Measurements from ENCODE around the gene GSTM3.
"Not testable (repeated sequence)": the region's sequence is repeated elsewhere in the genome, so short reads cannot be mapped to it uniquely, and the experiment has no call there.

Gene GSTM3

GRCh38 chr1:109768820-109769219, 28.0 kb upstream of the GSTM3 start:
- FAIRE-seq: no peak
- TF ChIP-seq CTCF (IDR thresholded peaks at IDR 0.05; ENCODE audit: insufficient read depth, missing control alignments): no peak
- DNase-seq (ENCODE audit: insufficient read length, low spot score): no peak

GRCh38 chr1:109768335-109768650, 27.5 kb upstream of the GSTM3 start:
- no peak for DNase-seq (ENCODE audit: insufficient read length, low spot score)
- FAIRE-seq: no peak
- no peak for TF ChIP-seq CTCF (IDR thresholded peaks at IDR 0.05; ENCODE audit: insufficient read depth, missing control alignments)

- no peak for TF ChIP-seq CTCF (IDR thresholded peaks at IDR 0.05; ENCODE audit: insufficient read depth, missing control alignments)
- DNase-seq (ENCODE audit: insufficient read length, low spot score): no peak
- no peak for FAIRE-seq
These were observed 26.9 kb upstream of the GSTM3 start for GRCh38 chr1:109767637-109768334.

GRCh38 chr1:109766991-109767636, 26.3 kb upstream of the GSTM3 start:
- not testable (repeated sequence) for DNase-seq (ENCODE audit: insufficient read length, low spot score); FAIRE-seq

GRCh38 chr1:109765896-109766615, 25.2 kb upstream of the GSTM3 start:
- no peak for TF ChIP-seq CTCF (IDR thresholded peaks at IDR 0.05; ENCODE audit: insufficient read depth, missing control alignments)
- DNase-seq (ENCODE audit: insufficient read length, low spot score): no peak
- FAIRE-seq: no peak

GRCh38 chr1:109765483-109765815, 24.6 kb upstream of the GSTM3 start:
- no peak for TF ChIP-seq CTCF (IDR thresholded peaks at IDR 0.05; ENCODE audit: insufficient read depth, missing control alignments)
- FAIRE-seq (no peak), DNase-seq (ENCODE audit: insufficient read length, low spot score) (no peak)

GRCh38 chr1:109764561-109765482, 24.0 kb upstream of the GSTM3 start:
- FAIRE-seq (no peak), DNase-seq (ENCODE audit: insufficient read length, low spot score) (no peak)
- TF ChIP-seq CTCF (IDR thresholded peaks at IDR 0.05; ENCODE audit: insufficient read depth, missing control alignments): no peak
